ENCODE measurements around the gene ESF1.
"Not testable (repeated sequence)": the region's sequence is repeated elsewhere in the genome, so short reads cannot be mapped to it uniquely, and the experiment has no call there.

The ESF1 gene

GRCh38 chr20:13788167-13788834 is 3.6 kb upstream of the ESF1 start:
- DNase-seq, result peak; percentile 50

- DNase-seq, result no peak
Measured at GRCh38 chr20:13786143-13786828, 1.6 kb upstream of the ESF1 start.

- no peak for DNase-seq
Measured at GRCh38 chr20:13784271-13784892, 337 bp downstream of the ESF1 start.

- no peak for DNase-seq
Measured at GRCh38 chr20:13783528-13783927, 1.2 kb downstream of the ESF1 start.

GRCh38 chr20:13778827-13779226 is 5.9 kb downstream of the ESF1 start:
- DNase-seq, result no peak

- DNase-seq, result no peak
Measured at GRCh38 chr20:13777171-13777601, 7.5 kb downstream of the ESF1 start.

GRCh38 chr20:13775867-13776266 is 8.9 kb downstream of the ESF1 start:
- no peak for DNase-seq

- DNase-seq, result no peak
Measured at GRCh38 chr20:13772529-13772928, 12.2 kb downstream of the ESF1 start.

- peak; percentile 9 for DNase-seq
Measured at GRCh38 chr20:13771853-13772453, 12.8 kb downstream of the ESF1 start.

- DNase-seq, result no peak
Measured at GRCh38 chr20:13770141-13770540, 14.6 kb downstream of the ESF1 start.

GRCh38 chr20:13765868-13766416 is 18.8 kb downstream of the ESF1 start:
- no peak for DNase-seq

GRCh38 chr20:13765299-13765698 is 19.4 kb downstream of the ESF1 start:
- no peak for DNase-seq

GRCh38 chr20:13760451-13760946 is 24.2 kb downstream of the ESF1 start:
- not testable (repeated sequence) for DNase-seq

GRCh38 chr20:13758884-13759283 is 25.8 kb downstream of the ESF1 start:
- no peak for DNase-seq

- DNase-seq, result no peak
Measured at GRCh38 chr20:13756551-13756950, 28.2 kb downstream of the ESF1 start.

- DNase-seq, result no peak
Measured at GRCh38 chr20:13755809-13756208, 28.9 kb downstream of the ESF1 start.

- DNase-seq, result no peak
Measured at GRCh38 chr20:13753436-13754036, 31.2 kb downstream of the ESF1 start.

GRCh38 chr20:13749811-13750210 is 34.9 kb downstream of the ESF1 start:
- no peak for DNase-seq

- no peak for DNase-seq
Measured at GRCh38 chr20:13745784-13746183, 38.9 kb downstream of the ESF1 start.

GRCh38 chr20:13744352-13744751 is 40.4 kb downstream of the ESF1 start:
- no peak for DNase-seq

- DNase-seq, result no peak
Measured at GRCh38 chr20:13741879-13742278, 42.8 kb downstream of the ESF1 start.

GRCh38 chr20:13739731-13740649 is 44.7 kb downstream of the ESF1 start:
- no peak for DNase-seq
